Mesendoderm (in vitro differentiated cells): Measurements from ENCODE around the gene KERA. TPM values are rescaled to one million over a fixed set of nuclear protein-coding genes. Genes with fewer than 3 reads are reported as not detected.

Source experiments
- DNase-seq: peaks from one replicate; pipeline ENCODE4 v3.0.0; 2013
- H2AK5ac ChIP-seq: 2 replicates; pipeline ENCODE4 v1.6.1; 2013; ENCODE audit warnings: low read length, inconsistent platforms
- H2BK120ac ChIP-seq: 2 replicates; pipeline ENCODE4 v1.6.1; 2013; ENCODE audit warnings: low read depth, mild to moderate bottlenecking, low read length, moderate library complexity, mixed read lengths
- H2BK15ac ChIP-seq: replicated peaks from 2 replicates; pipeline ENCODE4 v1.6.1; 2013; ENCODE audit warnings: low read depth, mild to moderate bottlenecking, moderate library complexity
- H2BK5ac ChIP-seq: 2 replicates; pipeline ENCODE4 v1.6.1; 2013; ENCODE audit warnings: low read length, inconsistent platforms
- H3K18ac ChIP-seq: 2 replicates; pipeline ENCODE4 v1.6.1; 2013; ENCODE audit warnings: mild to moderate bottlenecking, low read length, mixed read lengths
- H3K23ac ChIP-seq: one replicate; pipeline ENCODE4 v1.6.1; 2013; ENCODE audit warnings: low read length
- H3K27ac ChIP-seq: 2 replicates; pipeline ENCODE4 v1.5.1; 2013; ENCODE audit warnings: low read depth, mild to moderate bottlenecking, inconsistent platforms, low read length, moderate library complexity
- H3K27me3 ChIP-seq: 2 replicates; pipeline ENCODE4 v1.6.1; 2013; ENCODE audit warnings: low read length, control low read depth, mild to moderate bottlenecking, inconsistent platforms; ENCODE audit not compliant: insufficient read depth, poor library complexity
- H3K36me3 ChIP-seq: 2 replicates; pipeline ENCODE4 v1.6.1; 2013; ENCODE audit warnings: low read length, inconsistent platforms; ENCODE audit not compliant: control insufficient read depth, insufficient read depth
- H3K4ac ChIP-seq: one replicate; pipeline ENCODE4 v1.6.1; 2013; ENCODE audit warnings: low read depth, mild to moderate bottlenecking, low read length, moderate library complexity
- H3K4me1 ChIP-seq: 2 replicates; pipeline ENCODE4 v1.6.1; 2013; ENCODE audit warnings: low read depth, low read length, inconsistent platforms; ENCODE audit not compliant: control insufficient read depth
- H3K4me2 ChIP-seq: 2 replicates; pipeline ENCODE4 v1.6.1; 2013; ENCODE audit warnings: low read length
- H3K4me3 ChIP-seq: 2 replicates; pipeline ENCODE4 v1.5.1; 2013; ENCODE audit warnings: mild to moderate bottlenecking, low read length
- H3K56ac ChIP-seq: one replicate; pipeline ENCODE4 v1.6.1; 2013; ENCODE audit warnings: low read length
- H3K79me1 ChIP-seq: 2 replicates; pipeline ENCODE4 v1.6.1; 2013; ENCODE audit warnings: low read length, inconsistent platforms
- H3K79me2 ChIP-seq: 2 replicates; pipeline ENCODE4 v1.6.1; 2013; ENCODE audit warnings: mild to moderate bottlenecking, low read length; ENCODE audit not compliant: control insufficient read depth, insufficient read depth
- H3K9ac ChIP-seq: 2 replicates; pipeline ENCODE4 v1.6.1; 2013; ENCODE audit warnings: low read length, inconsistent platforms
- H4K5ac ChIP-seq: one replicate; pipeline ENCODE4 v1.6.1; 2013; ENCODE audit warnings: low read length
- H4K8ac ChIP-seq: one replicate; pipeline ENCODE4 v1.6.1; 2013; ENCODE audit warnings: low read depth, mild to moderate bottlenecking, control low read depth, low read length, moderate library complexity
- WGBS: extraction: QIAGEN DNeasy Blood & Tissue Kit; methylation state at CpG from one replicate; pipeline ENCODE4 v1.1.7; 2013; ENCODE audit warnings: low lambda C conversion rate, missing lambda C conversion rate; ENCODE audit not compliant: insufficient coverage; ENCODE audit errors: extremely low coverage; 5-methylcytosine and 5-hydroxymethylcytosine counted together
- polyA plus RNA-seq, 2 experiments: library from polyadenylated mRNA; stranded (reverse); fragments of 200-250 nt; gene quantifications; one replicate each; pipeline ENCODE4 v1.2.3, GENCODE V29; 2013

Gene KERA, protein sequence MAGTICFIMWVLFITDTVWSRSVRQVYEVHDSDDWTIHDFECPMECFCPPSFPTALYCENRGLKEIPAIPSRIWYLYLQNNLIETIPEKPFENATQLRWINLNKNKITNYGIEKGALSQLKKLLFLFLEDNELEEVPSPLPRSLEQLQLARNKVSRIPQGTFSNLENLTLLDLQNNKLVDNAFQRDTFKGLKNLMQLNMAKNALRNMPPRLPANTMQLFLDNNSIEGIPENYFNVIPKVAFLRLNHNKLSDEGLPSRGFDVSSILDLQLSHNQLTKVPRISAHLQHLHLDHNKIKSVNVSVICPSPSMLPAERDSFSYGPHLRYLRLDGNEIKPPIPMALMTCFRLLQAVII
- polyA plus RNA-seq (2013, experiment 1 of 2): not detected
- polyA plus RNA-seq (2013, experiment 2 of 2): not detected

- Histone ChIP-seq H2BK15ac (no peak within 1 kb of the TSS), H3K56ac (no peak within 1 kb of the TSS), H3K23ac (no peak within 1 kb of the TSS), H3K79me1 (no peaks in the 10 kb centered on the region), H3K4me1 (no peaks in the 10 kb centered on the region), H3K18ac (no peak within 1 kb of the TSS), H4K5ac (no peak within 1 kb of the TSS), H2BK5ac (no peak within 1 kb of the TSS), H3K27me3 (no peaks in the 10 kb centered on the region), H3K79me2 (no peaks in the 10 kb centered on the region), H3K36me3 (no peaks in the 10 kb centered on the region), H3K4me3 (no peak within 1 kb of the TSS), H3K27ac (no peak within 1 kb of the TSS), H3K9ac (no peak within 1 kb of the TSS), H2BK120ac (no peak within 1 kb of the TSS), H4K8ac (no peak within 1 kb of the TSS), H2AK5ac (no peak within 1 kb of the TSS), H3K4ac (no peak within 1 kb of the TSS), H3K4me2 (no peak within 1 kb of the TSS)
- DNase-seq: no peak
- WGBS: no CpG with 5 or more reads among the region's 9 CpGs
Measured at GRCh38 chr12:91057368-91058165, at the start of gene KERA. Gene KERA, minus strand, starts transcription at chr12:91058024. Its CDS starts 1,743 bp downstream, at chr12:91056281.

DNA sequence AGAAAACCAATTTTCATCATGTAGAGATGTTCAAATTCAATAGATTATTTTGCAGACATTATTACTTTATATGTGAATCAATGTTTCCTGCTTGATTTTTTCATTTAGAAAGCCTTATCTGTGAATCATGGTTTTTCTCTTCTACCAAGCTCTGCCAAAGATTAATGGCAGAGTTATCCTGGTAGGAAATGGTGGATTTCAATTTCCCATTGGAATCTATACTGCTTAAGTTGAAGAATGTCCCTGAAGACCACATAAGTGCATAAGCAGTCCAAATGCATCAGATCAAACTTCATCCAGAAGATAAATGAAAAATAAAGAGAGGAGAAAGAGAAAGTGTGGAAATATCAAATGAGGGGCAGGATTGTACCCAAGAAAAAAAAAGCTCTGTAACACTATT lies 48.5 kb upstream of the KERA start:
- Histone ChIP-seq H3K27ac (no peak overlapping the region), H4K5ac (no peak overlapping the region), H2BK15ac (no peak overlapping the region), H2AK5ac (no peak overlapping the region), H3K36me3 (no peaks in the 10 kb centered on the region), H3K4me2 (no peak overlapping the region), H3K18ac (no peak overlapping the region), H2BK120ac (no peak overlapping the region), H2BK5ac (no peak overlapping the region), H3K79me2 (no peaks in the 10 kb centered on the region), H3K79me1 (no peaks in the 10 kb centered on the region), H3K56ac (no peak overlapping the region), H3K4me3 (no peak overlapping the region), H3K4me1 (no peaks in the 10 kb centered on the region), H3K23ac (no peak overlapping the region), H3K9ac (no peak overlapping the region), H3K27me3 (no peaks in the 10 kb centered on the region), H4K8ac (no peak overlapping the region), H3K4ac (no peak overlapping the region)
- DNase-seq: no peak

GRCh38 chr12:91105807-91106206 lies 48.0 kb upstream of the KERA start:
- H3K9ac ChIP-seq: no peak overlapping the region
- no peak overlapping the region for H2BK15ac ChIP-seq
- no peak overlapping the region for H3K18ac ChIP-seq
- no peak overlapping the region for H4K5ac ChIP-seq
- no peak overlapping the region for H3K23ac ChIP-seq
- H3K79me1 ChIP-seq: no peaks in the 10 kb centered on the region
- H3K4me3 ChIP-seq: no peak overlapping the region
- no peaks in the 10 kb centered on the region for H3K36me3 ChIP-seq
- H3K27me3 ChIP-seq: no peaks in the 10 kb centered on the region
- no peak overlapping the region for H3K56ac ChIP-seq
- no peak overlapping the region for H3K4me2 ChIP-seq
- H2AK5ac ChIP-seq: no peak overlapping the region
- no peaks in the 10 kb centered on the region for H3K4me1 ChIP-seq
- no CpG with 5 or more reads among the region's 5 CpGs for WGBS
- no peaks in the 10 kb centered on the region for H3K79me2 ChIP-seq
- H2BK120ac ChIP-seq: no peak overlapping the region
- no peak overlapping the region for H4K8ac ChIP-seq
- no peak overlapping the region for H3K27ac ChIP-seq
- no peak overlapping the region for H3K4ac ChIP-seq
- no peak overlapping the region for H2BK5ac ChIP-seq
- no peak for DNase-seq

- no peak overlapping the region for H3K23ac ChIP-seq
- H3K18ac ChIP-seq: no peak overlapping the region
- no peak overlapping the region for H3K4ac ChIP-seq
- WGBS: no CpG with 5 or more reads among the region's 1 CpG
- no peak overlapping the region for H2AK5ac ChIP-seq
- H3K27ac ChIP-seq: no peak overlapping the region
- no peaks in the 10 kb centered on the region for H3K36me3 ChIP-seq
- H2BK120ac ChIP-seq: no peak overlapping the region
- H3K27me3 ChIP-seq: no peaks in the 10 kb centered on the region
- no peaks in the 10 kb centered on the region for H3K4me1 ChIP-seq
- no peaks in the 10 kb centered on the region for H3K79me2 ChIP-seq
- H2BK15ac ChIP-seq: no peak overlapping the region
- no peak overlapping the region for H2BK5ac ChIP-seq
- no peaks in the 10 kb centered on the region for H3K79me1 ChIP-seq
- no peak overlapping the region for H4K5ac ChIP-seq
- H3K9ac ChIP-seq: no peak overlapping the region
- H4K8ac ChIP-seq: no peak overlapping the region
- H3K56ac ChIP-seq: no peak overlapping the region
- no peak for DNase-seq
- no peak overlapping the region for H3K4me2 ChIP-seq
- H3K4me3 ChIP-seq: no peak overlapping the region
Measured at GRCh38 chr12:91104812-91105466, 47.1 kb upstream of the KERA start.

DNA sequence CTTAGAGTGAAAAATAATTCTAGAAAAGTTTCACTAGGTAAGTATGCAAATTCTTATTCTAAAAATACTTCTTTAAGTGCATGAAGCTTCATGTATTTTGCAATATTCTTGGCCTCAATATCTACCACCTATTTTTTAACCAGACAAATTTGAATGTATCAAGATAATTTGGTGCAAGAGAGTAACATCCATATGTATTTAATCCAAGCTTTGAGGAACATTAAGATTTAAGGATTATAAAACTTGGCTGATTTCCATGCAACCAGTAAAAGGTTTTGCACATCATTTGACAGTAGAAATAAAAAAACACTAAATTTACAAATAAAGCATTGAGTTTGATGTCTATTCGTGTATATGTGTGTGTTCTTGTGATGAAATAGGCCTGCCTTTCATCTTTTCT lies 45.8 kb upstream of the KERA start:
- Histone ChIP-seq H3K27me3 (no peaks in the 10 kb centered on the region), H2BK5ac (no peak overlapping the region), H2BK120ac (no peak overlapping the region), H3K56ac (no peak overlapping the region), H3K4me2 (no peak overlapping the region), H2BK15ac (no peak overlapping the region), H3K23ac (no peak overlapping the region), H3K79me2 (no peaks in the 10 kb centered on the region), H3K18ac (no peak overlapping the region), H3K4ac (no peak overlapping the region), H3K9ac (no peak overlapping the region), H3K4me1 (no peaks in the 10 kb centered on the region), H3K27ac (no peak overlapping the region), H3K4me3 (no peak overlapping the region), H4K8ac (no peak overlapping the region), H3K36me3 (no peaks in the 10 kb centered on the region), H2AK5ac (no peak overlapping the region), H3K79me1 (no peaks in the 10 kb centered on the region), H4K5ac (no peak overlapping the region)
- WGBS: no CpG with 5 or more reads among the region's 1 CpG
- DNase-seq: no peak
